Measurements from ENCODE around the gene VENTX.

Gene VENTX

DNA sequence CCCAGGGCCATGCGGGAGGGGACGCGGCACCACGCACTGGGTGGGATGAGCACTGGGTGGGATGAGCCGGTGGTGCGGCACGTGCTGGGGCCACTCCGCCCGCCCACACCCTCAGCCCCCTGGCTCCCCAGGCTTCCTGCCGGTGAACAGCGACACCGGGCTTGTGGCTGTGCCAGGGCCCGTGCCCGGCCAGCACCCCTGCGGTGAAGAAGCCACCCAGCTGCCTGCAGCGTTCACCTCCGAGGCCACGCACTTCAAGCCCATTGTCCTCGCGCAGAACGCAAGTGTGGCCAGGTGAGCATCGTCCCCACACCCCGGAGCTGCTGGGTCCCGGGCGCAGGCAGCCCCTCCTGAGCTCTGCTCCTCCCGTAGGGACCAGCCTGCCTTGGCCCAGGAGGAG lies 39.4 kb upstream of the VENTX start:
- DNase-seq (ENCODE audit: low read depth) = no peak
- no peak overlapping the region for H3K4me3 ChIP-seq (replicated peaks; ENCODE audit: low read depth, low read length)
- TF ChIP-seq, protein P1, sequence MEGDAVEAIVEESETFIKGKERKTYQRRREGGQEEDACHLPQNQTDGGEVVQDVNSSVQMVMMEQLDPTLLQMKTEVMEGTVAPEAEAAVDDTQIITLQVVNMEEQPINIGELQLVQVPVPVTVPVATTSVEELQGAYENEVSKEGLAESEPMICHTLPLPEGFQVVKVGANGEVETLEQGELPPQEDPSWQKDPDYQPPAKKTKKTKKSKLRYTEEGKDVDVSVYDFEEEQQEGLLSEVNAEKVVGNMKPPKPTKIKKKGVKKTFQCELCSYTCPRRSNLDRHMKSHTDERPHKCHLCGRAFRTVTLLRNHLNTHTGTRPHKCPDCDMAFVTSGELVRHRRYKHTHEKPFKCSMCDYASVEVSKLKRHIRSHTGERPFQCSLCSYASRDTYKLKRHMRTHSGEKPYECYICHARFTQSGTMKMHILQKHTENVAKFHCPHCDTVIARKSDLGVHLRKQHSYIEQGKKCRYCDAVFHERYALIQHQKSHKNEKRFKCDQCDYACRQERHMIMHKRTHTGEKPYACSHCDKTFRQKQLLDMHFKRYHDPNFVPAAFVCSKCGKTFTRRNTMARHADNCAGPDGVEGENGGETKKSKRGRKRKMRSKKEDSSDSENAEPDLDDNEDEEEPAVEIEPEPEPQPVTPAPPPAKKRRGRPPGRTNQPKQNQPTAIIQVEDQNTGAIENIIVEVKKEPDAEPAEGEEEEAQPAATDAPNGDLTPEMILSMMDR (IDR thresholded peaks at IDR 0.05; ENCODE audit: low read length, missing control alignments) = no peak

DNA sequence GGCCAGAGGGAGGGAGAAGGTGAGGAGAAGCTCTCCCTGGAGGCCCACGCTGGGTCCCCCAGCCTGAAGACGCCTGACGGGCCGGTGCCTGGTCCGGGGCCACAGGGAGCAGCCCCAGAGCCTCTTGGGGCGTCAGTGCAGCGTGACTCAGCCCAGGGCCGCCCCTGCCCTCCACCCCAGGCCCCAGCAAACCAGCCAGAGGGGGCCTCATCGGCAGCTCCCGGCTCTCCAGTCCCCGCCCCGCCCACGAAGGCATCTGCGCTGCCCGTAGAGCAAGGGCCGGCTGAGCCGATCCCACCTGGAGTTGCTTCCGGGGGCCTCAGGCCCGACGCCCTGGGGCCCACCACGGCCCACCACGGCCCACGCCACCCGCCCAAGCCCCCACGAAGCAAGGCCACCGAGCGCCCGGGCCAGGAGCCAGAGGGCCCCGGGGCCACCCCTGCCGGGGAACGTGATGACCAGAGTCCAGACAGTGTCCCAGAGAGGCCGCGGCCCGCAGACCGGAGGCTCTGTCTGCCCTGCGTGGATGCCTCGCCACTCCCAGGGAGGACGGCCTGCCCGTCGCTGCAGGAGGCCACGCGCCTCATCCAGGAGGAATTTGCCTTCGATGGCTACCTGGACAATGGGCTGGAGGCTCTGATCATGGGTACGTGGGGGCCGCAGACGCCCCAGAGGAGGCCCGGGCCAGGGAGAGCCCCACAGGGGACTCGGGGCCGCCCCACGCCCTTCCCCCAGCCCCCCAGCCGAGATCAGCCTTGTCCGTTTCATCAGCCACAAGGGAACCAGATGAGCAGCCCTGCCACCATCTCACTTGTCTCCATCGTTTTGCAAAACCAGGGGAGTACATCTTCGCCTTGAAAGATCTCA lies 38.8 kb upstream of the VENTX start:
- H3K4me3 ChIP-seq (replicated peaks; ENCODE audit: low read depth, low read length) = no peak overlapping the region
- TF ChIP-seq, protein P1 (IDR thresholded peaks at IDR 0.05; ENCODE audit: low read length, missing control alignments) = no peak
- DNase-seq (ENCODE audit: low read depth) = no peak

DNA sequence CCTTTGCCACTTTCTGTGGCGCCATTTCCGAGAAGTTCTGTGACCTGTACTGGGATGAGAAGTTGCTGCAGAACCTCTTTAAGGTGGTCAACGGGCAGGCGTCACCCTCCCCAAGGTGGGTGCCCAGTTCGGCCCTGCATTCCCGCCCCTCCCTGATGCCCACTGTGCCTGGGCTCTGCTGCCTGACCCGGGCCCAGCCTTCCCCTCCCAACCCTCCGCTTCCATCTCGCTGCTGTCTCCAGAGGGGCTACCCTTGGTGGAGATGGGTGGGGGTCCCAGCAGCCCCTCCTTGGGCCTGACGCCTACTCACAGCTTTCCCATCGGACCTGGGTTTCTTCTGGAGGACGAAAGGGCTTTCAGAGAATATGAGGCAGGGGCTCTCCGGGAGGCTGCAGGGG lies 38.2 kb upstream of the VENTX start:
- TF ChIP-seq, protein P1 (IDR thresholded peaks at IDR 0.05; ENCODE audit: low read length, missing control alignments) = no peak
- H3K4me3 ChIP-seq (replicated peaks; ENCODE audit: low read depth, low read length) = no peak overlapping the region
- DNase-seq (ENCODE audit: low read depth) = no peak

DNA sequence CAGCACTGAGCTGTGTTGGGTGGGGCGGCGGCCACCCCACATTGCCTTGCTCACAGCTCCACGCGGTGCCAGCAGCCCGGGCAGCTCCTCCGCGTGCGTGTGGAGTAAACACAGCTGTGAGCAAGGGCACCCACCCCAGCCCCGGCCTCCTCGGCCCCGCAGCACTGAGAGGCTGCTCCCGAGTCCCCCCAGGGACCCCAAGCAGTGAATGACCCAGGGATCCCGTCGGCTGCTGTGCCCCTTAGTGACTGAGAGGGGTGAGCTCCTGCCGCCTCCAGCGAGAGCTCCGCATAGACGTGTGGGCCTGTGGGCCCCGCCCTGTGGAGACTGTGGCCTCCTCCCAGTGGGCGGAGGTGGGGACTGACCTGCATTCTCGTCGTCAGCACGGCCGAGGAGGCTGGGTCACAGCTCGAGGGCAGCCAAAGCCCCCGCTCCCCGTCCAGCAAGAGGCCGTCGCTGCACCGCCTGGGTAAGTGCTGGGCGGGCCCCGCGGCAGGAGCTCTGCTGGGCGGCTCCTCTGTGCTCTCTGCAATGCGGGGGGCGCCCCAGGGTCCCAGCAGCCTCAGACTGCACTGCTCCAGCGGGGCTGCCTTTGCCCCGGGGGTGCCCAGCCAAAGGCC lies 37.6 kb upstream of the VENTX start:
- no peak for DNase-seq (ENCODE audit: low read depth)
- no peak overlapping the region for H3K4me3 ChIP-seq (replicated peaks; ENCODE audit: low read depth, low read length)
- TF ChIP-seq, protein P1 (IDR thresholded peaks at IDR 0.05; ENCODE audit: low read length, missing control alignments) = no peak

DNA sequence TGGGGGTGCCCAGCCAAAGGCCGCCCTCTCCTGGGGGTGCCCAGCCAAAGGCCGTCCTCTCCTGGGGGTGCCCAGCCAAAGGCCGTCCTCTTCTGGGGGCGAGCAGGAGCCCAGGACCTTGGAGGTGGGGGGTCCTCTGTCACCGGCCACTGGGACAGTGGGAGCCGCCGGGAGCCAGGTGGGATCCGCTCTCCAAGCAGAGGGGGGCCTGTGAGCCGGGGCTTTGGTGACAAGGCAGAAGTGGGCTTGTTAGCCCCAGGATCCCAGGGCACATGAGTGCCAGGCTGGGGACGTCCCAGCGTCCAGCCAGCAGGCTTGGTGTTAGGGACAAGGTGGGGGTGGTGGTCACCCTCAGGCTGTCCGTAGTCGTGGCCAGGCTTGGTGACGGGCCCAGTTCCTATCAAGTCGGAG lies 37.0 kb upstream of the VENTX start:
- TF ChIP-seq, protein P1 (IDR thresholded peaks at IDR 0.05; ENCODE audit: low read length, missing control alignments) = no peak
- DNase-seq (ENCODE audit: low read depth) = no peak
- no peak overlapping the region for H3K4me3 ChIP-seq (replicated peaks; ENCODE audit: low read depth, low read length)

DNA sequence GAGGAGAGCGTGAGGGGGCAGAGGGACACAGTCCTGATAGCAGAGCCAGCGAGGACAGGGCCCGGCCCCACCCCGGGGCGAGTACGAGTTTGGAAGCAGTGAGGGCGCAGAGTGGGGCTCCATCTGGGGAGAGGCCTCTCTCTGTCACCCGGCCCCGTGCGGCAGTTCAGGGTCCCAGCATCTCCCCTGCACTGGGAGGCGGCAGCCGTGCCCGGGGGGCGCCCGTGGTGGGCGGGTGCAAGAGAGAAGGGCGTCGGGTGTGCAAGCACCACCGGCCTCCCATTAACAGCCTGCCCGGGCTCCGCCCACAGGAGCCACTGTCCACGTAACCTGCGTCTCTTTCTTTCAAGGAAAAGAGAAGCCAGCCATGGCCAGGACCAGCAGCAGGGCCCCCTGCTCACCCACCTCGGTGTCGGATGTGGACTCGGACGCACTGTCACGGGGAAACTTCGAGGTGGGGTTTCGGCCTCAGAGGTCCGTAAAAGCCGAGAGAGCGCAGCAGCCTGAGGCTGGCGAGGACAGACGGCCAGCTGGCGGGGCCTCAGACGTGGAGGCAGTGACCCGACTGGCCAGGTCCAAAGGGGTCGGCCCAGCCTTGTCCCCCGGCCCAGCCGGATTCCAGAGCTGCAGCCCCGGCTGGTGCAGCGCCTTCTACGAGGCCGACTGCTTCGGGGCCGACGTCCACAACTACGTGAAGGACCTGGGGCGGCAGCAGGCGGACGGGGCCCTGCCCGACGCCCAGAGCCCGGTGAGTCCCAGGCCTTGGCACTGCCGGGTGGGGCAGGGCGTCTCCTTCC lies 36.3 kb upstream of the VENTX start:
- DNase-seq (ENCODE audit: low read depth) = no peak
- TF ChIP-seq, protein P1 (IDR thresholded peaks at IDR 0.05; ENCODE audit: low read length, missing control alignments) = no peak
- no peak overlapping the region for H3K4me3 ChIP-seq (replicated peaks; ENCODE audit: low read depth, low read length)
